Duodenal mucosa (tissue), 2 donors: ENCODE data around the gene FAM135A.
"Not testable (repeated sequence)": the region's sequence is repeated elsewhere in the genome, so short reads cannot be mapped to it uniquely, and the experiment has no call there.

Experiments used
- H3K27ac ChIP-seq: one replicate; pipeline ENCODE4 v1.7.0; 2013; ENCODE audit warnings: low read depth, low read length
- H3K27me3 ChIP-seq, 2 donors: one replicate each; pipeline ENCODE4 v1.7.0; 2013; ENCODE audit warnings: low read length in 2 of 2, control low read depth in 1 of 2; ENCODE audit not compliant: insufficient read depth in 2 of 2, control insufficient read depth in 1 of 2
- H3K36me3 ChIP-seq, 2 donors: one replicate each; pipeline ENCODE4 v1.7.0; 2013; ENCODE audit warnings: low read length in 2 of 2, control low read depth in 1 of 2; ENCODE audit not compliant: insufficient read depth in 2 of 2, control insufficient read depth in 1 of 2
- H3K4me1 ChIP-seq, 2 donors: one replicate each; pipeline ENCODE4 v1.7.0; 2013; ENCODE audit warnings: low read length in 2 of 2, control low read depth in 1 of 2; ENCODE audit not compliant: insufficient read depth in 2 of 2, control insufficient read depth in 1 of 2
- H3K4me3 ChIP-seq, 2 donors: one replicate each; pipeline ENCODE4 v1.7.0; 2013; ENCODE audit warnings: low read length in 2 of 2, low read depth in 1 of 2
- H3K9ac ChIP-seq, 2 donors: one replicate each; pipeline ENCODE4 v1.7.0; 2013; ENCODE audit warnings: low read length in 2 of 2, low read depth in 1 of 2
- H3K9me3 ChIP-seq, 2 donors: one replicate each; pipeline ENCODE4 v1.7.0; 2013; ENCODE audit warnings: low read length in 2 of 2, control low read depth in 1 of 2; ENCODE audit not compliant: control insufficient read depth in 1 of 2

Gene FAM135A

GRCh38 chr6:70456735-70457134 is 43.4 kb downstream of the FAM135A start:
- no peak overlapping the region for H3K4me3 ChIP-seq
- no peaks in the 10 kb centered on the region for H3K27me3 ChIP-seq
- H3K36me3 ChIP-seq = peaks cover 0 to 5% of the 10 kb centered on the region in 2 donors
- H3K27ac ChIP-seq = no peak overlapping the region
- H3K4me1 ChIP-seq = peaks cover 0 to 5% of the 10 kb centered on the region in 2 donors
- H3K9me3 ChIP-seq = no peaks in the 10 kb centered on the region
- no peak overlapping the region for H3K9ac ChIP-seq

DNA sequence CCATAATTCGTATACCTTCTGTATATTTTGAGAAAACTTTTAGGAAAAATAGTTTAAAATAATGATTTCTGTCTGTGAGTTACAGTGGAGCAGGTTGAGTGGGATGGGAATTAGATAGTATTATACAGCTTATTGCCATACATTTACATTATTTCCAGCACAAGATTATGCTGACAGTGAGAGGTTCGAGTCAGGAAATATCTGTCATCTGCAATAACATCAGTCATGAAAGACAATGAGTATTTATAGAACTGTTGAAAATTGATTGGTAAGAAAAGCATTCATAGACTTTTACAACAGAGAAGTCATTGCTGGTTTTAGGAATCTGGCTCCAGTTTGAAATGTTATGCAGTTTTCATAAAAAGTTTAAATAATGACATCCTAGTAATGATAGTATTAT is 45.9 kb downstream of the FAM135A start:
- H3K9ac ChIP-seq = no peak overlapping the region
- H3K36me3 ChIP-seq = peaks cover 0 to 5% of the 10 kb centered on the region in 2 donors
- H3K4me3 ChIP-seq = no peak overlapping the region
- no peak overlapping the region for H3K27ac ChIP-seq
- no peaks in the 10 kb centered on the region for H3K9me3 ChIP-seq
- no peaks in the 10 kb centered on the region for H3K27me3 ChIP-seq
- peaks cover 0 to 10% of the 10 kb centered on the region in 2 donors for H3K4me1 ChIP-seq

- not testable (repeated sequence) for H3K4me1 ChIP-seq, H3K36me3 ChIP-seq, H3K9ac ChIP-seq, H3K27ac ChIP-seq, H3K27me3 ChIP-seq, H3K4me3 ChIP-seq, H3K9me3 ChIP-seq
Measured at GRCh38 chr6:70459699-70460098, 46.4 kb downstream of the FAM135A start.

GRCh38 chr6:70470016-70470415 is 56.7 kb downstream of the FAM135A start:
- H3K27ac ChIP-seq = no peak overlapping the region

GRCh38 chr6:70470510-70470909 is 57.2 kb downstream of the FAM135A start:
- H3K27ac ChIP-seq, H3K9ac ChIP-seq, H3K9me3 ChIP-seq, H3K27me3 ChIP-seq, H3K4me3 ChIP-seq: not testable (repeated sequence)
- Histone ChIP-seq H3K4me1 (peaks cover 10 to 37% of the 10 kb centered on the region in 2 donors), H3K36me3 (peaks cover 17 to 24% of the 10 kb centered on the region in 2 donors)

More at GRCh38 chr6:70470016-70470415, 56.7 kb downstream of the FAM135A start:
- peaks cover 17 to 25% of the 10 kb centered on the region in 2 donors for H3K36me3 ChIP-seq
- H3K4me1 ChIP-seq = peaks cover 10 to 37% of the 10 kb centered on the region in 2 donors
- no peaks in the 10 kb centered on the region for H3K9me3 ChIP-seq
- H3K27me3 ChIP-seq = no peaks in the 10 kb centered on the region
- H3K9ac ChIP-seq = no peak overlapping the region
- H3K4me3 ChIP-seq = no peak overlapping the region

GRCh38 chr6:70474751-70475150 is 61.4 kb downstream of the FAM135A start:
- H3K4me3 ChIP-seq = no peak overlapping the region
- H3K4me1 ChIP-seq = peaks cover 5 to 19% of the 10 kb centered on the region in 2 donors
- no peaks in the 10 kb centered on the region for H3K9me3 ChIP-seq
- H3K36me3 ChIP-seq = peaks cover 20 to 31% of the 10 kb centered on the region in 2 donors
- H3K27ac ChIP-seq = no peak overlapping the region
- no peaks in the 10 kb centered on the region for H3K27me3 ChIP-seq
- no peak overlapping the region for H3K9ac ChIP-seq

GRCh38 chr6:70479236-70479635 is 65.9 kb downstream of the FAM135A start:
- Histone ChIP-seq H3K27me3 (no peaks in the 10 kb centered on the region), H3K36me3 (peaks cover 10 to 34% of the 10 kb centered on the region in 2 donors), H3K4me3 (no peak overlapping the region), H3K27ac (no peak overlapping the region), H3K9ac (no peak overlapping the region), H3K9me3 (no peaks in the 10 kb centered on the region), H3K4me1 (peaks cover 0 to 5% of the 10 kb centered on the region in 2 donors)

DNA sequence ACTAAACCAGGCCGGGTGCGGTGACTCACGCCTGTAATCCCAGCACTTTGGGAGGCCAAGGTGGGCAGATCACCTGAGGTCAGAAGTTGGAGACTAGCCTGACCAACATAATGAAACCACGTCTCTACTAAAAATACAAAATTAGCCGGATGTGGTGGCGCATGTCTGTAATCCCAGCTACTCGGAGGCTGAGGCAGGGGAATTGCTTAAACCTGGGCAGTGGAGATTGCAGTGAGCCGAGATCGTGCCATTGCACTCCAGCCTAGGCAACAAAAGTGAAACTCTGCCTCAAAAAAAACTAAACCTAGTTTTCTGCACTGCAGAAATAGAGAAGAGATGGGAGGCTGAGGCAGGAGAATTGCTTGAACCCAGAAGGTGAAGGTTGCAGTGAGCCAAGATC is 73.3 kb downstream of the FAM135A start:
- H3K36me3 ChIP-seq = peaks cover 3 to 14% of the 10 kb centered on the region in 2 donors
- not testable (repeated sequence) for H3K27me3 ChIP-seq, H3K9ac ChIP-seq, H3K9me3 ChIP-seq, H3K4me3 ChIP-seq, H3K27ac ChIP-seq, H3K4me1 ChIP-seq

- Histone ChIP-seq H3K27ac (no peak overlapping the region), H3K27me3 (no peaks in the 10 kb centered on the region), H3K4me1 (no peaks in the 10 kb centered on the region), H3K36me3 (peaks cover 3 to 5% of the 10 kb centered on the region in 2 donors), H3K9ac (no peak overlapping the region), H3K4me3 (no peak overlapping the region), H3K9me3 (no peaks in the 10 kb centered on the region)
Measured at GRCh38 chr6:70489364-70489763, 76.1 kb downstream of the FAM135A start.

DNA sequence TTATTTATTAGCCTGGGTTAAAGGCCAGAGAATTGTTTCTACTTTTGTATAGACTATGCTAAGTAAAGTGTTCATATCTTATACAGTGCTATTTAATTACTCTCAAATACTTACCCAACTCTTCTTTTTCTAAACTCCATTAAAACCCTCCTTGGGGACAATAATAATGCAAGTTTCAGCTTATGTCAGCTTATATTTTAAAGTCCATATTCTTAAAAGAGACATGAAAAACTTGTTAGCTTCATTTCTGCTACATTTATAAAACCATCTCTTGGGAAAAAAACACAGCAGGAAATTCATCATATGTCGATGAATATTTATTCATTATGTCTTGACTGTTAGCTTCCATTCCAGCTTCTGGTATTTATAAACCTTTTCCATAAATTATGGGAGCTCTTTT is 81.5 kb downstream of the FAM135A start:
- no peaks in the 10 kb centered on the region for H3K4me1 ChIP-seq
- no peaks in the 10 kb centered on the region for H3K9me3 ChIP-seq
- H3K4me3 ChIP-seq = no peak overlapping the region
- H3K9ac ChIP-seq = no peak overlapping the region
- no peaks in the 10 kb centered on the region for H3K27me3 ChIP-seq
- no peak overlapping the region for H3K27ac ChIP-seq
- H3K36me3 ChIP-seq = peaks cover 0 to 5% of the 10 kb centered on the region in 2 donors

GRCh38 chr6:70495790-70496189 is 82.5 kb downstream of the FAM135A start:
- H3K36me3 ChIP-seq, H3K4me3 ChIP-seq, H3K9me3 ChIP-seq, H3K27ac ChIP-seq, H3K27me3 ChIP-seq, H3K4me1 ChIP-seq, H3K9ac ChIP-seq: not testable (repeated sequence)
